ENCODE results near the gene ADH1C.

DNA sequence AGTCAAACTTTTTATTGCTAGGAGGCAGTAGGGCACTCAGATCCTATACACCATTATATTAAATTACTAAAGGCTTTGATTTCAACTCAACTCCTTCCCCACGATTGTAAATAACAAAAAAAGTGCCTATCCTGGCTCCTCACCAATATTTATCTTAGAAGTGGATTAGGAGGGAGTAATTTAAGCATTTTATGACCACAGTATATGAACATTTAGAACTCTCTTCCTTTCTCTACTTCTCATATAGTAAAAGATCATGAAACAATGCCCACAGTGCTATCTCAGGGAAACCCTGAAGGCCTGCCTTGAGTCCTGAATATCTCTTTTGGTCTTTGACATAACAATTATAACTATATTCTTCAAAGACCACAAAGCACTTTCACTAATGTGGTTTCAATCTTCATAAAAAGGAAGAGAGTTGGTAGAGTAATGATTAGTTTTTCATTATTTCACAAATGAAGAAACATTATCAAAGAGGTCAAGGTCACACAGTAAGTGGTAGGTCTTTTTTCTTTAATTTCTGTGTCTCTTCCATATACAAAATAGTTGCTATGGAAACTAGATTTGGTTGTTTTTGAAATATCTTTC, 29.1 kb upstream of the ADH1C start:
- TF ChIP-seq, protein P1, sequence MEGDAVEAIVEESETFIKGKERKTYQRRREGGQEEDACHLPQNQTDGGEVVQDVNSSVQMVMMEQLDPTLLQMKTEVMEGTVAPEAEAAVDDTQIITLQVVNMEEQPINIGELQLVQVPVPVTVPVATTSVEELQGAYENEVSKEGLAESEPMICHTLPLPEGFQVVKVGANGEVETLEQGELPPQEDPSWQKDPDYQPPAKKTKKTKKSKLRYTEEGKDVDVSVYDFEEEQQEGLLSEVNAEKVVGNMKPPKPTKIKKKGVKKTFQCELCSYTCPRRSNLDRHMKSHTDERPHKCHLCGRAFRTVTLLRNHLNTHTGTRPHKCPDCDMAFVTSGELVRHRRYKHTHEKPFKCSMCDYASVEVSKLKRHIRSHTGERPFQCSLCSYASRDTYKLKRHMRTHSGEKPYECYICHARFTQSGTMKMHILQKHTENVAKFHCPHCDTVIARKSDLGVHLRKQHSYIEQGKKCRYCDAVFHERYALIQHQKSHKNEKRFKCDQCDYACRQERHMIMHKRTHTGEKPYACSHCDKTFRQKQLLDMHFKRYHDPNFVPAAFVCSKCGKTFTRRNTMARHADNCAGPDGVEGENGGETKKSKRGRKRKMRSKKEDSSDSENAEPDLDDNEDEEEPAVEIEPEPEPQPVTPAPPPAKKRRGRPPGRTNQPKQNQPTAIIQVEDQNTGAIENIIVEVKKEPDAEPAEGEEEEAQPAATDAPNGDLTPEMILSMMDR (IDR thresholded peaks at IDR 0.05 in 8 of 11, conservative IDR thresholded peaks at IDR 0.05 in 3 of 11) = no peak
- no peak for TF ChIP-seq POLR2AphosphoS5 (IDR thresholded peaks at IDR 0.05)
- no peak for TF ChIP-seq POLR2A (IDR thresholded peaks at IDR 0.05)

Measured in spleen (tissue), 7 donors.